ENCODE data around the gene SENP2.

- no peak for TF ChIP-seq POLR2A (IDR thresholded peaks at IDR 0.05)
- TF ChIP-seq, protein P1, sequence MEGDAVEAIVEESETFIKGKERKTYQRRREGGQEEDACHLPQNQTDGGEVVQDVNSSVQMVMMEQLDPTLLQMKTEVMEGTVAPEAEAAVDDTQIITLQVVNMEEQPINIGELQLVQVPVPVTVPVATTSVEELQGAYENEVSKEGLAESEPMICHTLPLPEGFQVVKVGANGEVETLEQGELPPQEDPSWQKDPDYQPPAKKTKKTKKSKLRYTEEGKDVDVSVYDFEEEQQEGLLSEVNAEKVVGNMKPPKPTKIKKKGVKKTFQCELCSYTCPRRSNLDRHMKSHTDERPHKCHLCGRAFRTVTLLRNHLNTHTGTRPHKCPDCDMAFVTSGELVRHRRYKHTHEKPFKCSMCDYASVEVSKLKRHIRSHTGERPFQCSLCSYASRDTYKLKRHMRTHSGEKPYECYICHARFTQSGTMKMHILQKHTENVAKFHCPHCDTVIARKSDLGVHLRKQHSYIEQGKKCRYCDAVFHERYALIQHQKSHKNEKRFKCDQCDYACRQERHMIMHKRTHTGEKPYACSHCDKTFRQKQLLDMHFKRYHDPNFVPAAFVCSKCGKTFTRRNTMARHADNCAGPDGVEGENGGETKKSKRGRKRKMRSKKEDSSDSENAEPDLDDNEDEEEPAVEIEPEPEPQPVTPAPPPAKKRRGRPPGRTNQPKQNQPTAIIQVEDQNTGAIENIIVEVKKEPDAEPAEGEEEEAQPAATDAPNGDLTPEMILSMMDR (IDR thresholded peaks at IDR 0.05): no peak
These were observed 54.2 kb downstream of the SENP2 start for GRCh38 chr3:185640308-185640707.
